ENCODE data around the gene NOTCH1. TPM values are rescaled to one million over a fixed set of nuclear protein-coding genes. Genes with fewer than 3 reads are reported as not detected.

NOTCH1 gene
- total and polyA plus RNA-seq, 2 of the 8 experiments (the other 6 are each of a cell fraction or from before 2014, with no cell fraction given), result 6.9 to 55.6 TPM

- DNase-seq (ENCODE audit: low read depth in 1 of 2, low spot score in 2 of 2) (no peak), FAIRE-seq (no peak)
- Histone ChIP-seq H3K79me2 (ENCODE audit: control insufficient read depth in 1 of 2, insufficient read depth in 2 of 2, low read length in 2 of 2) (no peaks in the 10 kb centered on the region), H3K4ac (replicated peaks; ENCODE audit: insufficient read length, low read depth, low read length) (no peak overlapping the region), H3K27ac (ENCODE audit: low read depth, low read length) (no peak overlapping the region), H3K23me2 (ENCODE audit: low read depth, low read length) (no peaks in the 10 kb centered on the region), H3K9ac (replicated peaks in 1 of 4; ENCODE audit: extremely low read depth in 1 of 4, low read depth in 3 of 4, low read length in 3 of 4) (no peak overlapping the region), H3K56ac (replicated peaks; ENCODE audit: insufficient read length, low read depth, low read length) (no peak overlapping the region), H3K18ac (ENCODE audit: extremely low read depth, low read length) (no peak overlapping the region), H3K4me3 (ENCODE audit: extremely low read depth in 1 of 4, insufficient read depth in 2 of 4, low read depth in 3 of 4, low read length in 4 of 4) (no peak overlapping the region), H2BK12ac (ENCODE audit: low read depth, low read length) (no peak overlapping the region), H4K20me1 (replicated peaks in 1 of 2; ENCODE audit: control insufficient read depth in 1 of 2, insufficient read depth in 2 of 2, low read length in 2 of 2) (peaks cover 0 to 23% of the 10 kb centered on the region in 2 experiments), H3K23ac (ENCODE audit: insufficient read length) (no peak overlapping the region), H3K4me1 (replicated peaks in 1 of 4; ENCODE audit: control insufficient read depth in 3 of 4, insufficient read depth in 4 of 4, low read length in 3 of 4) (no peaks in the 10 kb centered on the region), H3K14ac (ENCODE audit: insufficient read length) (no peak overlapping the region), H3K36me3 (ENCODE audit: control insufficient read depth in 2 of 4, insufficient read depth in 4 of 4, low read length in 3 of 4) (peaks cover 14 to 88% (median 40%) of the 10 kb centered on the region in 4 experiments; a peak in 7 of 8 replicates), H3K9me3 (ENCODE audit: insufficient read depth in 2 of 2, low read depth in 1 of 2, low read length in 1 of 2) (no peaks in the 10 kb centered on the region), H3K4me2 (ENCODE audit: insufficient read depth in 1 of 2, low read depth in 2 of 2, low read length in 2 of 2) (no peak overlapping the region), H2AK5ac (ENCODE audit: low read depth, low read length) (no peak overlapping the region), H2BK5ac (ENCODE audit: low read depth, low read length) (no peak overlapping the region), H4K5ac (ENCODE audit: insufficient read length, low read depth, low read length) (no peak overlapping the region), H2BK120ac (replicated peaks; ENCODE audit: low read depth, low read length) (no peak overlapping the region), H2BK15ac (ENCODE audit: low read length) (no peak overlapping the region), H3K79me1 (ENCODE audit: low read depth, low read length) (no peaks in the 10 kb centered on the region), H3K27me3 (replicated peaks in 1 of 4; ENCODE audit: control insufficient read depth in 3 of 4, extremely low read depth in 1 of 4, insufficient read depth in 3 of 4, low read length in 3 of 4) (no peaks in the 10 kb centered on the region), H4K91ac (replicated peaks; ENCODE audit: insufficient read length, low read length) (no peak overlapping the region), H2BK20ac (ENCODE audit: low read length) (no peak overlapping the region), H4K8ac (ENCODE audit: extremely low read depth, insufficient read depth, low read length) (no peak overlapping the region), H2AFZ (ENCODE audit: low read length) (no peak overlapping the region)
- WGBS, 2 experiments (ENCODE audit: extremely low coverage in 1 of 2, insufficient coverage in 1 of 2, insufficient read length in 1 of 2, insufficient replicate concordance in 2 of 2, low coverage in 1 of 2, low lambda C conversion rate in 2 of 2, missing lambda C conversion rate in 1 of 2), result 93% methylated on average over 22 of the region's 38 CpGs; no CpG with 5 or more reads in 1 of the 2 experiments
- CTCF ChIA-PET (ENCODE audit: partially characterized antibody), result interaction anchor here (0.7 to 4.8 kb wide), 5 partner anchors 14 to 26 kb away, joined by 3 to 47 read pairs (median 3); no protein-coding TSS in a partner anchor
- POLR2A ChIA-PET (ENCODE audit: partially characterized antibody), result interaction anchor here (1.0 kb wide), 2 partner anchors 9 to 18 kb away, joined by 3 read pairs; no protein-coding TSS in a partner anchor
- TF ChIP-seq CHD1 (IDR thresholded peaks at IDR 0.05; ENCODE audit: low read depth, low read length) (no peak), RBBP5 (IDR thresholded peaks at IDR 0.05; ENCODE audit: borderline replicate concordance, low read depth, low read length) (no peak), JUND (IDR thresholded peaks at IDR 0.05; ENCODE audit: low read length) (no peak), CTCF (IDR thresholded peaks at IDR 0.05; ENCODE audit: control extremely low read depth in 1 of 3, insufficient read depth in 1 of 3, low read depth in 1 of 3, low read length in 3 of 3) (no peak), MAX (IDR thresholded peaks at IDR 0.05) (no peak), RAD21 (IDR thresholded peaks at IDR 0.05 in 1 of 2, conservative IDR thresholded peaks at IDR 0.05 in 1 of 2; ENCODE audit: low read depth in 2 of 2, low read length in 2 of 2) (no peak), CBX8 (IDR thresholded peaks at IDR 0.05; ENCODE audit: borderline replicate concordance, low read depth, low read length) (no peak), YY1 (IDR thresholded peaks at IDR 0.05; ENCODE audit: low read depth, low read length) (no peak), HDAC2 (IDR thresholded peaks at IDR 0.05; ENCODE audit: borderline replicate concordance in 1 of 2, low read depth in 2 of 2, low read length in 2 of 2) (no peak), KDM1A (IDR thresholded peaks at IDR 0.05; ENCODE audit: borderline replicate concordance, low read length) (no peak)
These were observed 43.7 kb downstream of the NOTCH1 start for GRCh38 chr9:136502196-136502595.
